Measurements from ENCODE around the gene STKLD1.

STKLD1 gene

GRCh38 chr9:133340916-133341315 is 35.2 kb upstream of the STKLD1 start:
- H2AFZ ChIP-seq: no peak overlapping the region
- TF ChIP-seq CTCF (IDR thresholded peaks at IDR 0.05): no peak
- peaks cover 3% of the 10 kb centered on the region for H3K4me1 ChIP-seq
- H3K36me3 ChIP-seq (ENCODE audit: control insufficient read depth, insufficient read depth, low read length): no peaks in the 10 kb centered on the region
- no peak overlapping the region for H3K4me3 ChIP-seq (ENCODE audit: low read depth, low read length)
- H3K27ac ChIP-seq: no peak overlapping the region
- no peak overlapping the region for H3K4me2 ChIP-seq (ENCODE audit: low read length)
- no peaks in the 10 kb centered on the region for H3K79me2 ChIP-seq
- no peaks in the 10 kb centered on the region for H3K27me3 ChIP-seq (ENCODE audit: control insufficient read depth, insufficient read depth, low read length)
- H3K9me3 ChIP-seq (ENCODE audit: control insufficient read depth, low read length): no peaks in the 10 kb centered on the region
- H3K9ac ChIP-seq: no peak overlapping the region

GRCh38 chr9:133341369-133342068 is 34.6 kb upstream of the STKLD1 start:
- Histone ChIP-seq H3K36me3 (ENCODE audit: control insufficient read depth, insufficient read depth, low read length) (no peaks in the 10 kb centered on the region), H3K4me1 (peaks cover under 1% of the 10 kb centered on the region), H2AFZ (no peak overlapping the region), H3K4me3 (ENCODE audit: low read depth, low read length) (no peak overlapping the region), H3K79me2 (no peaks in the 10 kb centered on the region), H3K27me3 (ENCODE audit: control insufficient read depth, insufficient read depth, low read length) (no peaks in the 10 kb centered on the region), H3K9ac (no peak overlapping the region), H3K4me2 (ENCODE audit: low read length) (no peak overlapping the region), H3K9me3 (ENCODE audit: control insufficient read depth, low read length) (no peaks in the 10 kb centered on the region), H3K27ac (no peak overlapping the region)
- TF ChIP-seq CTCF (IDR thresholded peaks at IDR 0.05): no peak

- Histone ChIP-seq H3K4me2 (ENCODE audit: low read length) (no peak overlapping the region), H3K27me3 (ENCODE audit: control insufficient read depth, insufficient read depth, low read length) (no peaks in the 10 kb centered on the region), H3K9me3 (ENCODE audit: control insufficient read depth, low read length) (no peaks in the 10 kb centered on the region), H3K9ac (no peak overlapping the region), H3K4me1 (no peaks in the 10 kb centered on the region), H3K4me3 (ENCODE audit: low read depth, low read length) (no peak overlapping the region), H3K27ac (no peak overlapping the region), H2AFZ (no peak overlapping the region), H3K36me3 (ENCODE audit: control insufficient read depth, insufficient read depth, low read length) (no peaks in the 10 kb centered on the region), H3K79me2 (no peaks in the 10 kb centered on the region)
- TF ChIP-seq CTCF (IDR thresholded peaks at IDR 0.05): no peak
These were observed 34.1 kb upstream of the STKLD1 start for GRCh38 chr9:133342069-133342406.

- Histone ChIP-seq H3K27ac (no peak overlapping the region), H3K36me3 (ENCODE audit: control insufficient read depth, insufficient read depth, low read length) (no peaks in the 10 kb centered on the region)
These were observed 33.6 kb upstream of the STKLD1 start for GRCh38 chr9:133342570-133342969.

More at GRCh38 chr9:133342570-133342969, 33.6 kb upstream of the STKLD1 start:
- Histone ChIP-seq H2AFZ (no peak overlapping the region), H3K9ac (no peak overlapping the region), H3K4me1 (no peaks in the 10 kb centered on the region), H3K27me3 (ENCODE audit: control insufficient read depth, insufficient read depth, low read length) (no peaks in the 10 kb centered on the region), H3K4me3 (ENCODE audit: low read depth, low read length) (no peak overlapping the region), H3K9me3 (ENCODE audit: control insufficient read depth, low read length) (no peaks in the 10 kb centered on the region), H3K4me2 (ENCODE audit: low read length) (no peak overlapping the region), H3K79me2 (no peaks in the 10 kb centered on the region)
- no peak for TF ChIP-seq CTCF (IDR thresholded peaks at IDR 0.05)
